HG02610 (cell line): ENCODE results near the gene MEIOC.
"Not testable (repeated sequence)": the region's sequence is repeated elsewhere in the genome, so short reads cannot be mapped to it uniquely, and the experiment has no call there.

Source experiments
- ATAC-seq: cut with Tn5 transposase; IDR thresholded peaks from one replicate; pipeline ENCODE4 v1.9.1; 2021; ENCODE audit warnings: mild to moderate bottlenecking, moderate library complexity; ENCODE audit not compliant: unreplicated experiment

The MEIOC gene

DNA sequence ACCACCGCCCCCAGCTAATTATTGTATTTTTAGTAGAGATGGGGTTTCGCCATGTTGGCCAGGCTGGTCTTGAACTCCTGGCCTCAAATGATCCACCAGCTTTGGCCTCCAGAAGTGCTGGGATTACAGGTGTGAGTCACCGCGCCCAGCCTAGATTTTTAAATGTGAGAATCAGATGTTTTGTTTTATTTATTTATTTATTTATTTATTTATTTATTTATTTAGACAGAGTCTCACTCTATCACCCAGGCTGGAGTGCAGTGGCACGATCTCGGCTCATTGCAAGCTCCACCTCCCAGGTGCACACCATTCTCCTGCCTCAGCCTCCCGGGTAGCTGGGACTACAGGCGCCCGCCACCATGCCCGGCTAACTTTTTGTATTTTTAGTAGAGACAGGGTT is 44.0 kb downstream of the MEIOC start:
- not testable (repeated sequence) for ATAC-seq

DNA sequence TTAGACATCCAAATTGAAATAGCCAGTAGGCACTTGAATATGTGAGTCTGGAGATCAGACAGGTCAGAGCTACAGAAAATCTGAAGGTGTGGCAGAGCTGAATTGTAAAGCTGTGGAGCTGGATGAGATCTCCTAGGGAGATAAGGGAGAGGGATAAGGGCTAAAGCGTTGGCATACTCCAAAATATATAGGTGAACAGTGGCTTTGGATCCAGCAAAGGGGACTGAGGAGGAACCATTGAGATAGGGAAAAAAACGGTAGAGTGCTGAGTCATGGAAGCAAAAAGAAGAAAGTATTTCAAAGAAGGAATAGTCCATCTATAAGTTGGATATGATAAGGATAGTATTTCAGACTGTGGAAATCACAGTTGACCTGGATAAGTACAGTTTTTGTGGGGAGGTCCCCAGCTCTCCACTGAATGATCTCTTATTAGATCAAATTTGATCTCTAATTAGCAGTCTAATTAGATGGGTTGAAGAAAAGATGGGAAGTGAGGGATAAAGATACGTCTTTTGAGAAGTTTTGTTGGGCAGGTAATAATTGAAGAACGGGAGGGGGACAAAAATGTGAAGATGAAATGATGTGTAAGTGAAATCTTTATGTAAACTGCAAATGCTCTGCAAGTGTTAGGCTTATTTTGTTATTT is 51.6 kb downstream of the MEIOC start:
- ATAC-seq: no peak

DNA sequence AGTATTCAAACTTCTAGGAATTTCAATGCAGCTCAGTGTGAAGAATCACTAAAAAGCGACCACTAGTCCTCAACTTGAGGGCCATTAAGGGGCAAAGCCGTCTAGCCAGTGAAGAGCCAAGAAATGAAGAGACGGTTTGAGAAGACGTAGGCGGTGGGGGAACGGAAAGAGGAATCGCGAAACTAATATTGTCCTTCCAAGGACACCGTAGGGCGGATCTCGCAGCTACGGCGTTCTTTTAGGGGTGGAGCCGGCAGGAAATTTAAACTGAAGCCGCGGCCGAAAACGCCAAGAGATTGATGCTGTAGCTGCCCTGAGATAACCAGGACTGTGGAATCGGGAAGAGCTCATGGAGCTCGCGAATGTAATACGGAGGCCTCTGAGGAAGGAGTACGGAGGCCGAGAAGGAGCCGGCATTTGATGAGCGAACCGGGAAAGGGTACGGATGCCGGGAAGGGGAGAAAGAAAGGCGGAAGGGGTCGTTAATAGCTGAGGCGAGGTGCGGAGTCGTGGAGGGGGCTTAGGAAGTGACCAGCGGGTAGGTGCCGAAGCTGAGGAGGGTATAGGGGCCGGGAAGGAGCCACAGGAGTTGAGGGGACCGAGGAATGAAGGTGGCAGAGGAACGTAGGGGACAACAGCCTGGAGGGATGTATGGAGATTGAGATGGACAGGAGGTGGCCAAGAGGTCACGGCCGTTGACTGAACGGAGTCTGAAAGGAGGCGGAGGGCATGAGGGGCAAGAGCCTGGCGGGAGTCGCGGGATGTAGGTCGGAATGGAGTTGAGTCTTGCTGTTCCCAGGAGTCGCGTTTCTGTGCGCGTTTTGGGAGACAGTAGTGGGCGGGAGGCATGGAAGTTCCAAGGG is 52.4 kb downstream of the MEIOC start, which contains the start of gene DBF4B:
TSS of gene DBF4B (plus strand) at position 265 of the 863 bp plus-strand sequence. CDS start at position 421, 156 bp downstream.
- ATAC-seq: no peak

DNA sequence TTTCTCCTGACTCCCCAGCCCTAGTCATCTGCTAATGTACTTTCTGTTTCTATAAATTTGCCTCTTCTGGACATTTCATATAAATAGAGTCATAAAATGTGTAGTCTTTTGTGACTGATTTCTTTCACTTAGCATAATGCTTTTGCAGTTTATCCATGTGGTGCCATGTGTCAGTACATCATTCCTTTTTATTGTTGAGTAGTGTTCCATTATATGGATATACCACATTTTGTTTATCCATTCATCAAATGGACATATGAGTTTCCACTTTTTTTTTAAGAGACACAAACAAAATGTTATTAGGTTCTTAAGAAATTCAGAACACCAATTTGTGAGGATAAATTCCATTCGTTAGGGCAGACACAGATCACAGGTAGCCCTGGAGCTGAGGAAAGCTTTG is 63.2 kb downstream of the MEIOC start:
- no peak for ATAC-seq

DNA sequence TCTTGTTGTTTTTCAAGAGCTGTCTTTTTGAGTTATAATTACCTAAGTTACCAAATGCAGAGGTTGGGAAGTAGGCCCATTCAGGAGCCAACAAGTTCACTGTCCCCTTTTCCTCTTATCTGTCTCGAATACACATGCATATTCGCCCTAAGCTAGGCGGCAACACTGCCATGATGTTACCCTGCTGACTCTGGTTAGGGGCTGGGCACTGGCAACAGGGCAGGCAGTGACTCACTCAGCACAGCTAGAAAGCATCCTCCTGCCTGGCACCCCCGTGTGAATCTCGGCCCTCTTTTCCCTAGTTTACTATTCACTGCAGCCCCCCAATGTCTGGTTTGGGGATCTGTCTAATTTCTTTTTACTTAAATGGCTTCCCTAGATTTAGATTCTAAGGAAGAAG is 66.0 kb downstream of the MEIOC start:
- ATAC-seq: no peak
